Thyroid gland (tissue), 4 donors: ENCODE data around the gene MS4A7.

Experiments
- CTCF ChIP-seq, 6 experiments: fragments of 200-600 bp in 3 of 6; fragments of 450-650 bp in 3 of 6; sonication (generic) in 3 of 6; IDR thresholded peaks; one replicate each; pipeline ENCODE4 v1.5.1; 2016 to 2019; ENCODE audit warnings: antibody characterized with exemption in 6 of 6, mild to moderate bottlenecking in 2 of 6, inconsistent platforms in 1 of 6, moderate library complexity in 1 of 6
- POLR2A ChIP-seq, 2 donors: fragments of 450-650 bp; IDR thresholded peaks; one replicate each; pipeline ENCODE4 v1.6.1; 2017; ENCODE audit warnings: antibody characterized with exemption in 2 of 2, mild to moderate bottlenecking in 2 of 2, moderate library complexity in 1 of 2

GRCh38 chr11:60431251-60431650 is 52.9 kb downstream of the MS4A7 start:
- no peak for TF ChIP-seq CTCF (IDR thresholded peaks at IDR 0.05)
- TF ChIP-seq POLR2A (IDR thresholded peaks at IDR 0.05), result no peak
